Urinary bladder (tissue), 4 donors: ENCODE measurements around the gene FEN1. TPM values are rescaled to one million over a fixed set of nuclear protein-coding genes. Genes with fewer than 3 reads are reported as not detected.

Source experiments
- DNase-seq: peaks from one replicate; pipeline ENCODE4 v3.0.0-alpha.2; 2015; ENCODE audit errors: extremely low spot score
- H3K27ac ChIP-seq: one replicate; pipeline ENCODE4 v1.5.1; 2013; ENCODE audit warnings: low read depth, mild to moderate bottlenecking, moderate library complexity
- H3K36me3 ChIP-seq: one replicate; pipeline ENCODE4 v1.6.1; 2013; ENCODE audit warnings: mild to moderate bottlenecking, moderate library complexity; ENCODE audit not compliant: insufficient read depth
- H3K4me1 ChIP-seq: one replicate; pipeline ENCODE4 v1.6.1; 2013; ENCODE audit warnings: mild to moderate bottlenecking, moderate library complexity; ENCODE audit not compliant: insufficient read depth
- H3K4me3 ChIP-seq: one replicate; pipeline ENCODE4 v1.5.1; 2013; ENCODE audit warnings: low read depth, low read length
- WGBS: extraction: QIAGEN DNeasy Blood & Tissue Kit; methylation state at CpG from one replicate; pipeline ENCODE4 v1.1.7; 2013; 5-methylcytosine and 5-hydroxymethylcytosine counted together
- polyA plus RNA-seq: library from polyadenylated mRNA; stranded (reverse); fragments of 200-250 nt; gene quantifications from one replicate; pipeline ENCODE4 v1.2.3, GENCODE V29; 2013
- total RNA-seq: library from RNA; depleted of rRNA; stranded (reverse); fragments of >200 nt; gene quantifications from one replicate; pipeline ENCODE4 v1.2.3, GENCODE V29; 2014
- donor health status: healthy with polysubstance abuse.
- donor health status: healthy.

Gene FEN1
- total and polyA plus RNA-seq, 2 donors: 9.6 to 13.1 TPM

DNA sequence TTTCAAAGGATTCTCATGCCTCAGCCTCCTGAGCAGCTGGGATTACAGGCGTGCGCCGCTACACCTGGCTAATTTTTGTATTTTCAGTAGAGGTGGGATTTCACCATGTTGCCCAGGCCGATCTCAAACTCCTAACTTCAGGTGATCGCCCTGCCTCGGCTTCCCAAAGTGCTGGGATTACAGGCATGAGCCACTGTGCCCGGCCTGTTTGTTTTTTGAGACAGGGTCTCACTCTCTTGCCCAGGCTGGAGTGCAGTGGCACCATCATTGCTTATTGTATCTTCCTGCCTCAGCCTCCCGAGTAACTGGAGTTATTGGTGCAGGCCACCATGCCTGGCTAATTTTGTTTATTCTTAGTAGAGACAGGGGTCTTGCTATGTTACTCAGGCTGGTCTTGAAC is 43.5 kb downstream of the FEN1 start:
- no peak for DNase-seq
- Histone ChIP-seq H3K36me3 (no peaks in the 10 kb centered on the region), H3K4me3 (no peak overlapping the region), H3K4me1 (no peaks in the 10 kb centered on the region), H3K27ac (no peak overlapping the region)
- 94% methylated on average over 8 of the region's 8 CpGs for WGBS

DNA sequence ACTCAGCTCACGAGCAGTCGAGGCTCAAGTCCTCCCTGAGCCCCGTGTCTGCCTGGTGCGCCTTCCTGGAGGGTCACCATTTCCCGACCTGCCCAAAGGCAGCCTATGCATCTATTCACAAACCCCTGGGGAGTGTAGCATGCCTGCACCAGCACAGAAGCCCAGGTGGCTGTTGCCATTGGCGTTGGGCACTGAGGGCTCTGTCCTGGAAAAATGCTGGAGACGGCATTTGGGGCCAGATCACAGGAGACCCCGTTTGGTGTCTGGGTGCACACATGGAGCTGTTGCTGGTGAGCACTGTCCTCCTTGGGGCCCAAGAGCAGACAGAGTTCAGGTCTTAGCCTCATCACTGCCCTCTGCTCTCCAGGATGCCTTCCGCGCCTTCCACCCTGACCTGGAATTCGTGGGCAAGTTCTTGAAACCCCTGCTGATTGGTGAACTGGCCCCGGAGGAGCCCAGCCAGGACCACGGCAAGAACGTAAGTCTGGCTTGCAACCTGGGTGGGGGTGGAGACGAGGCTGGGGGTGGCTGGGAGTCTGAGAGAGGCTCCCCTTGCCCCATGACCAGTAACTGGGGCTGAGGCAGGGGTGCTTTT is 44.8 kb downstream of the FEN1 start:
- Histone ChIP-seq H3K27ac (no peak overlapping the region), H3K4me1 (no peaks in the 10 kb centered on the region), H3K36me3 (no peaks in the 10 kb centered on the region), H3K4me3 (no peak overlapping the region)
- WGBS: 93% methylated on average over 15 of the region's 15 CpGs
- DNase-seq: no peak

DNA sequence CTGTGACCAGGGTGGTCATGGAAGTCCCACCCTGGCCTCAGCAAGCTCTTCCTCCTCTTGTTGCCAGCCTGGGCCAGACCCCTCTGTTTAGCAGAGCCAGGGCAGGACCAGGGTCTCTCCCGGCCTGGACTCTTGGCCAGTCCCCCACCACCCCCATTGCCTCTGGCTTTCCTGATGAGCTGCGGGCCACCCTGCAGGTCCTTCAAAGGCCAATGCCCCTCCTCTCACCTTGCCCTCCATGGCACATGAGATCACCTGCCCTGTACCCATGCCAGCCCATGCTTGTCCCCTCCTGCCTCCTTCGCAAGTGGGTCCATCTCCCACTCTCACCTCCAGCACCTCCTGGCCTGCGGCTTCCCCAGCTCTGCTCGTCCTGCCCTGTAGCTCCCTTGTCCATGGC is 45.8 kb downstream of the FEN1 start:
- no peaks in the 10 kb centered on the region for H3K4me1 ChIP-seq
- H3K27ac ChIP-seq: no peak overlapping the region
- 82% methylated on average over 5 of the region's 5 CpGs for WGBS
- H3K36me3 ChIP-seq: no peaks in the 10 kb centered on the region
- no peak overlapping the region for H3K4me3 ChIP-seq
- DNase-seq: no peak

DNA sequence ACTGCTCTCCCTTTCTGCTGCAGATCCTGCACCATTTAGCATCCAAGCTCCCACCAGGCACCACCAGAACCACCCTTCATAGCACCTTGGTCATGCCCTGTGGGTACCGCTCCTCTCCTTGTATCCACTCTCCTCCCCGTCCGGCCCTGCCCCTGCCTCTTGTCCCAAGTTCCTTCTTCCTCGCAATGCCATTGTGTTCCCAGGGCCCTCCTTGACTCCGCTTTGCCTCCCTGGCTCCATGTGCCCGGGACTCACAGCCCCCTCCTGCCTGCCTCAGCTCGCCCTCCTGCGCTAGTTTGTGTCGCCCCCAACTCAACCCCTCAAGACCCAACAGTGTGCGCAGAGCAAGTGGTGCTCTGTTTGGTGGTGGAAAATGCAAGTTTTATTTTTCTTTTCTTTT is 46.2 kb downstream of the FEN1 start:
- Histone ChIP-seq H3K36me3 (no peaks in the 10 kb centered on the region), H3K27ac (no peak overlapping the region), H3K4me1 (no peaks in the 10 kb centered on the region), H3K4me3 (no peak overlapping the region)
- no peak for DNase-seq
- 88% methylated on average over 10 of the region's 10 CpGs for WGBS

DNA sequence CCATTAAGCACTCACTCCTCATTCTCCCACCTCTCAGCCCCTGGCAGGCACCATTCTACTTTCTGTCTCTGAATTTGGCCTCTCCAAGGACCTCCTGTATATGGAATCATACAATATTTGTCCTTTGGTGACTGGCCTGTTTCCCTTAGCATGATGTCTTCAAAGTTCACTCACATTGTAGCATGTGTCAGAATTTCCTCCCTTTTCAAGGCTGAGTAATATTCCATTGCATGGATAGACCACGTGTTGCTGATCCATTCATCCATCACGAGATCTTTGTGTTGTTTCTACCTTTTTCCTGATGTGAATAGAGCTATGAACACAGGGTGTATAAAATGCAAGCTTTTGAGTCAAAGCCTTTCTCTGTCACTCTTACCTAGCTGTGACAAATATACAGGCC is 47.0 kb downstream of the FEN1 start:
- Histone ChIP-seq H3K27ac (no peak overlapping the region), H3K4me1 (no peaks in the 10 kb centered on the region), H3K36me3 (no peaks in the 10 kb centered on the region), H3K4me3 (no peak overlapping the region)
- WGBS: 99% methylated on average over 2 of the region's 2 CpGs
- DNase-seq: no peak

DNA sequence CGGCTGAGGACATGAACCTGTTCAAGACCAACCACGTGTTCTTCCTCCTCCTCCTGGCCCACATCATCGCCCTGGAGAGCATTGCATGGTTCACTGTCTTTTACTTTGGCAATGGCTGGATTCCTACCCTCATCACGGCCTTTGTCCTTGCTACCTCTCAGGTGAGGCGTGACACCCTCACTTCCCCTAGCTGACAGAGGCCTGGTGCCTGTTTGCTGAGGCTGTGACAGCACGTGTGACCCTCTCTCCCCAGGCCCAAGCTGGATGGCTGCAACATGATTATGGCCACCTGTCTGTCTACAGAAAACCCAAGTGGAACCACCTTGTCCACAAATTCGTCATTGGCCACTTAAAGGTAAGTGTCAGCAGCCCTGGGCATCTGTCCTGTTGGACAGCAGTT is 47.7 kb downstream of the FEN1 start:
- 92% methylated on average over 7 of the region's 7 CpGs for WGBS
- DNase-seq: no peak
- no peaks in the 10 kb centered on the region for H3K4me1 ChIP-seq
- H3K36me3 ChIP-seq: no peaks in the 10 kb centered on the region
- H3K27ac ChIP-seq: no peak overlapping the region
- no peak overlapping the region for H3K4me3 ChIP-seq

DNA sequence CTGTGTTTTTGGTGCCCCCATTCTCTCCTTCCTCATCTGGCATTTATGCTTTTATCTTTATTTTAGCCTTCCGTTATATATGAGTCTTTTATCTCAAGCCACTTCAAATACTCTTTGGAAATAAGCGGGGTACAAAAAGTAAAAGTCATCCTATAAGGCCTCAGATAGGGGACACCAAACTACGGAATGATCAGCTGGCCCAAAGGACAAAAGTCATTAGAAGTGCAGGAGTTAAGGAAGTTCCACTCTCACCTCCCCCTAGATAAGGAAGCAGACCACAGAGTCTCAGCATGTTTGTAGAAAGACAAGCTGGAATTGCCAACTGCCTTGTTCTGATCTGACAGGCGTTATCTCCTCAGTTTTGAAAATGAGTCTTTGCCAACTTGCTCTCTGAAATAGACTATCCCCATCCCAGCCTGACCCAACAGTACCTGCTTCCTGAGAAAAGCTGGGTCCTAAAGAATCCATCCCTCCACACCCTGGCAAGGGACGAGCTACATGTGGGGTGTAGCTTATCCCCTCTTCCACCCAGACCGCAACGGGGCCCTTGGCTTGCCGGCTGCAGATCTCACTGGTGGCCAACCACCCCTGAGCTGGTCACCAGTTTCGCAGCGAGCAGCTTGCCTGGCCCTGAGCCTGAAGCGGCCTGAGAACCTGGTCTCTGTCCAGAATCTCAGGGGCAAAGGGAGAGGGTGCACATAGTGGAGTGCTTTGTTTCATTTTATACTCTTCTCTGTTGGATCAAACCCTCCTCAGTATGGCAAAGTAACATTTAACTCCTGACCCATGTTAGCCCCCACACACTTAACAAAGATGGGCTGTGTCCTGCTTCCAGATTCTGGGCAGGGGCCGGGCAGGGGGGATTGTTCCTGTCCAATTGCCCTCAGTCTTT is 49.2 kb downstream of the FEN1 start:
- Histone ChIP-seq H3K4me1 (no peaks in the 10 kb centered on the region), H3K27ac (no peak overlapping the region)
- no peak for DNase-seq

DNA sequence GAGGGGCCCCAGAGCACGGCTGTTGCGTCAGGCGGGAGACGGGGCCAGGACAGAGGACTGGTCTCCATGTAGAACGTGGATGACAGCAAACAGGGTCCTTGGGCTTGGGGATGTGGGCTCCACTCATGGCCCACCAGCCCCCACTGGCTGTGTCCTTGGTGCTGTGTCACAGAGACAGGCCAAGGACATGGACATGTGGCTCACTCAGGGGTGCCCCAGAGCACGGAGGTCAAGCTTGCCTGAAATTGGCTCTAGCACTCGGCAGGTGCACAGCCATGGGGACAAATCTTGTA is 49.8 kb downstream of the FEN1 start:
- no peak overlapping the region for H3K27ac ChIP-seq
- no peak for DNase-seq
- no peaks in the 10 kb centered on the region for H3K4me1 ChIP-seq
- WGBS: 92% methylated on average over 7 of the region's 7 CpGs
- H3K4me3 ChIP-seq: no peak overlapping the region
- no peaks in the 10 kb centered on the region for H3K36me3 ChIP-seq

More for the DNA sequence above, 49.2 kb downstream of the FEN1 start:
- WGBS: 80% methylated on average over 12 of the region's 12 CpGs
- Histone ChIP-seq H3K36me3 (no peaks in the 10 kb centered on the region), H3K4me3 (no peak overlapping the region)

DNA sequence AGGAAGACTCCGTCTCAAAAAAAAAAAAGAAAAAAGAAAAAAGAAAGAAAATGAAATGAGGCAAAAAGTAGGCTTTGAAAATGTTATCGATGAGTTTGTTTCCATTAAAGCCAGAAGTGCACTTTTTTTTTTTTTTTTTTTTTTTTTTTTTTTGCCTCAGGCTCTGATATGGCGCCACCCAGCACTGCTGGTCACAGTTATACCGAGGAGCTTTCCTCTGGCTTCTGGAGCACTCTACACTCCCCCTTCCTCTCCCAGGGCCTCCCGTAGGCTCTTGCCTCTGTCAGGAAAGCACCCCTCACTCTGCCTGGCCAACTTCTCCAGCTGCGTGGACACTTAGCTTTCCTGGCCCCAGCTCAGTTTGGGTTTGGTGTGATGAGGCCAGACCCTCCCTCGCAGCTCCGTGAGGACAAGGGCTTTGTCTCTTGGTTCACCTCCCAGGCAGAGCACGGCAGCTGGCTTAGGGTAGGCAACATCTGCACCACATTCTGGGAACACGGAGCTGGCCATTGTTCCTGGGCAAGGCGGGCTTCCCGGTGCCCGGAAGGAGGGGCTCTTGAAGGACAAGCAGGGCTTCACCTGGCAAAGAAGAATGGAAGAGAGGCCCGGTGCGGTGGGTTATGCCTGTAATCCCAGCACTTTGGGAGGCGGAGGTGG is 52.3 kb downstream of the FEN1 start:
- no peak for DNase-seq
- H3K36me3 ChIP-seq: no peaks in the 10 kb centered on the region

DNA sequence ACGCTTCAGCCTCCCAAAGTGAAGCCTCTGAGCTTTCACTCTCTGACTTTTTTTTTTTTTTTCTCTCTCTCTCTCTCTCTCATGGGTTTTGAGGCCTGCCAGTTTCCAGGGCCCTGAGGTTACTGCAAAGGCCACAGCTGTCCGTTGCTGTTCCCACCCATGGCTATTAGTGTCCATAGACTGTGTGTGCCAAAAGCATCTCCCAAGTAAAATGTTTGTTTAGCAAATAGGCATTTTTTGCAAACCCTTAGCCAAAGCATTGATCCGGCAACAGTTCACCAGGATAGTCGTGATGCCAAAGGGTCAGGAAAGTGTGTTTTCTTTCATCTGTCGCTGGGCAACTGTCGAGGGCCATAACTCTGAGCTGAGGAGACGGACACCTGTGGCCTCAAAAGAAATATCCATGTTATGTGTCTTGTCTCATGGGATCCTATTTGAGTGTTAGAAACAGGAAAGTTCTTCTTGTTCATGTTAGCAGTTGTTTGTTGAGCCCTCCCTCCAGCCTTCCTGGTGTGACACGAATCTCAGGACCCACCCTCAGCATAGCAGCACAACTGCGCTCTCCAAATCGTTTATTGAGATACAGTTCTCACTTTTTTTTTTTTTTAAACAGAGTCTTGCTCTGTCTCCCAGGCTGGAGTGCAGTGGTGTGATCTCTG is 53.8 kb downstream of the FEN1 start:
- Histone ChIP-seq H3K27ac (no peak overlapping the region), H3K36me3 (no peaks in the 10 kb centered on the region)

More for the DNA sequence above, 52.3 kb downstream of the FEN1 start:
- H3K4me3 ChIP-seq: no peak overlapping the region
- H3K4me1 ChIP-seq: no peaks in the 10 kb centered on the region
- 77% methylated on average over 16 of the region's 16 CpGs for WGBS
- no peak overlapping the region for H3K27ac ChIP-seq

More for the DNA sequence above, 53.8 kb downstream of the FEN1 start:
- no peaks in the 10 kb centered on the region for H3K4me1 ChIP-seq
- WGBS: 87% methylated on average over 10 of the region's 10 CpGs
- no peak overlapping the region for H3K4me3 ChIP-seq
- DNase-seq: no peak

Other genes with a start within 250 kb of the FEN1 start
- gene SYT7, start 211.8 kb upstream of the FEN1 start, total RNA-seq: 1.1 TPM
- gene SYT7, start 211.8 kb upstream of the FEN1 start, polyA plus RNA-seq: 2.6 TPM
- gene DAGLA, start 112.5 kb upstream of the FEN1 start, total RNA-seq: 1.8 TPM
- gene DAGLA, start 112.5 kb upstream of the FEN1 start, polyA plus RNA-seq: 2.5 TPM
- gene MYRF, start 40.3 kb upstream of the FEN1 start, total RNA-seq: 4.7 TPM
- 0.79 TPM for gene MYRF, start 40.3 kb upstream of the FEN1 start, polyA plus RNA-seq
- 86.6 TPM for gene TMEM258, start 312 bp upstream of the FEN1 start, total RNA-seq
- 153 TPM for gene TMEM258, start 312 bp upstream of the FEN1 start, polyA plus RNA-seq
- 68.7 TPM for gene FADS1, start 24.1 kb downstream of the FEN1 start, total RNA-seq
- 18.0 TPM for gene FADS1, start 24.1 kb downstream of the FEN1 start, polyA plus RNA-seq
- 75.1 TPM for gene FADS2, start 35.4 kb downstream of the FEN1 start, total RNA-seq
- 33.3 TPM for gene FADS2, start 35.4 kb downstream of the FEN1 start, polyA plus RNA-seq
- gene FADS3, start 98.6 kb downstream of the FEN1 start, total RNA-seq: 17.8 TPM
- gene FADS3, start 98.6 kb downstream of the FEN1 start, polyA plus RNA-seq: 43.5 TPM
- gene RAB3IL1, start 124.7 kb downstream of the FEN1 start, total RNA-seq: 13.0 TPM
- 30.6 TPM for gene RAB3IL1, start 124.7 kb downstream of the FEN1 start, polyA plus RNA-seq
- 2.0 TPM for gene BEST1, start 157.4 kb downstream of the FEN1 start, total RNA-seq
- gene BEST1, start 157.4 kb downstream of the FEN1 start, polyA plus RNA-seq: 6.7 TPM
- gene FTH1, start 174.7 kb downstream of the FEN1 start, total RNA-seq: 523 TPM
- gene FTH1, start 174.7 kb downstream of the FEN1 start, polyA plus RNA-seq: 5,662 TPM